ENCODE measurements around the gene TBL1X.

The TBL1X gene

DNA sequence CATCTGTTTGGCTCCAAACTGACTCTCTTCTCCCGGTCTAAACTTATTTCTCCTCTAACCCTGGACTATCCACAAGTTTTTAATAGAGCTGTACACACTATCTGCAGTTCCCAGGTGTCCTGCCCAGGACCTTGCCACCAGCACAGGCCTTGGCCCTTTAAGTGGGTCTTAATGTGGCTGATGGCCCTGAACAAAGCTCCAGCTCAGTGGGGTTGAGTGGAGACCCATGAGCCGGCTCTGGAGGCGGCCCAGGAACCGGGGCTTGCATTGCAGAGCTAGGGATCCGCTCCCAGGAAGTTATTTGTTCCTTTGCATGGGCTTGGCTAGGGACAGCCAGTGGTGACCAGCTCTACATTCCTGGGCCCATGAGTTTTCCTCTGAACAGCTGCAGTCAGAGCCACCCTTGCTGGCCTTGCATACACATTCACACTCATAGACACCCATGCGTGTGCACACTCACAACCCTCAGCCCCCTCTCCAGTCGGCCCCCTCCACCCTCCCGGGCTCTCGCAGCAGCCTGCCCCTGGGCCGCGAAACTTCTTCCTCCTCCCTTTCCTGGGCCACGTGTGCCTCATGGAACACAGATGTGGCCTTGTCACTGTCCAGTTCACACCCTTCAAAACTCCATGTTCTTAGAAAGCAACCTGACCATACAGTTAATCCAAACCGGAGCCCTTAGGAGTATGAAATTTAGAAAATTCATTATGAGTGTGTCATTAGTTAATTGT is 242.6 kb downstream of the TBL1X start:
- DNase-seq (ENCODE audit: low read depth), result no peak

DNA sequence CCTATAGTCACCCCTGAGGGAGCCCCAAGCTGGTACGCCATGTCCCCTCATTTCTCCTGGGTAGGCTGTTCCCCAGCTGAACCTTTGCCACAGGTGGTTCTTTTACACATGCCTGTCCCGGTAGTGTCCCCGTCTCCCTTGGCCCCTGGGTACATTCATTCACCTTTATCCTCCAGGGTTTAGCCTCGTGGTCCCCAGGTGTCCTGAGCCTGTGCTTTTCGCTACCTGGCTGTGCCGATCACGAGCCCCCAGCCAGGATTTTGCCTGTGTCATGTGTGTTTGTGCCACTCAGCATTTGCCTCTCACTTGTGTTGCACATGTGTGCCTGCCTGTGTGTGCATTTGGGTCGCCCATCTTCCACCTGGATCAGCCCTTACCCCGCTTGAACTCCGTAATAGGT is 243.2 kb downstream of the TBL1X start:
- no peak for DNase-seq (ENCODE audit: low read depth)

DNA sequence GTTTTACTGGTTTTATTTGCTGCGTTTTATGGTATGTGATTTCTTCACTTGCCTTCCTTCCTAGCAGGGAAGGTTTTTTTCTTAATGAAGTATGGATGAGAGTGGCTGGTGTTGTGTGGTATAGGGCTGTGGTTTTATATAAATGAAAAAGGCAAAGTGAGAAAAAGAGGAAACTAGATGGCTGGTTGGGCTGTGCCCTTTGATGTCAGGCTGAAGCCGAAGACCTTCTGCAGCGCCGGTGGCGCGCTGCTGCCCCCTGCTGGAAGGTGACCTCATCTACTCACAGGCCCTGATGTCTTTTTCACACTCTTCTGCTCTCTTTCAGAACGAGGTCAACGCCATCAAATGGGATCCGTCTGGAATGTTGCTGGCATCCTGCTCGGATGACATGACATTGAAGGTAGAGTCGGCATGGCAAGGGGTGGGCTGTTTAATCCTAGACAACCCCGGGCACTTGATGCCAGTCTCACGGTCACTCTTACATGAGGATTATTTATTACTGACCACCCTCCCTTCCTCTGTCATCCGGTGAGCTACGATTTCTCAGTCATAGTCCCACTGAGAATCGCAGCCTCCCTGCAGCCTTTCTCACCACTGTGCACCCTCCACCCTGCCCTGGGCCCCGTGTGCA is 244.2 kb downstream of the TBL1X start:
- DNase-seq (ENCODE audit: low read depth), result peak; percentile 67

GRCh38 chrX:9710332-9710731 is 245.5 kb downstream of the TBL1X start:
- DNase-seq (ENCODE audit: low read depth), result no peak

DNA sequence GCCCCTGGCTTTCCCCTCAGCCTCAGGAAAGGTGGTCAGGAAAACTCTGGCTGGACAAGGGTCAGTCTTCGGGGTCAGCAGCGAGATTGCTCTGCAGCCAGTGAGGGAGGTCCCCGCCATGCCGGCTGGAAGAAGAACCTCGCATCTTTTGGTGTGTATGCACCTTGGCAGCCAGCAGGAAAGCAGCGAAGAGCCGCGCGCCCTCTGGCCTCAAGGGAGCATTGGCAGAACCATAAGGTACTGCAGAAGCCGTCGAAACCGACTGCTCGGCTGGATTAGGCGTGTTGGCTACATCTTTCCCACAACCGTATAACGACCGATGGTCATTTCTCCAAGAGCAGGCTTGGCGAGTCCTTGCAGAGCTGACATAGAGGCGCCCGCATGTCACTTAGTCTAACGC is 252.5 kb downstream of the TBL1X start:
- no peak for DNase-seq (ENCODE audit: low read depth)

- DNase-seq (ENCODE audit: low read depth), result no peak
Measured at GRCh38 chrX:9724711-9725110, 259.9 kb downstream of the TBL1X start.

DNA sequence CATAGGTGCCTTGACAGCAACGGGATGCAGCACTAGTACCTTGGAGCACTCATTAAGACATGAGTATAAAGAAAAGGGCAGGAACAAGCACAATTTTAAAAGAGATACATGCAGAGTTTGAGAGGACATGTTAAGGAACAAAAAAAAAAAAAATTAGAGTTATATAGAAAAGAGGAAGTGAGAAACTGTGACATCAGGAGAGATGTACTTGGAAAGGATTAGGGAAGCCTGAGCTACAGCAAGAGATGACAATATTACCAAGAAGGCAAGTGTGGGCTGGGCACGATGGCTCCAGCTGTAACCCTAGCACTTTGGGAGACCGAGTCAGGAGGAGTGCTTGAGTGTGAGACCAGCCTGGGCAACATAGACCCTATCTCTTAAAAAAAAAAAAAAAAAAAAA is 263.4 kb downstream of the TBL1X start:
- no peak for DNase-seq (ENCODE audit: low read depth)

- no peak for DNase-seq (ENCODE audit: low read depth)
Measured at GRCh38 chrX:9729171-9729885, 264.5 kb downstream of the TBL1X start.

GRCh38 chrX:9730078-9730477 is 265.2 kb downstream of the TBL1X start:
- no peak for DNase-seq (ENCODE audit: low read depth)

GRCh38 chrX:9730752-9731151 is 265.9 kb downstream of the TBL1X start:
- DNase-seq (ENCODE audit: low read depth), result no peak

DNA sequence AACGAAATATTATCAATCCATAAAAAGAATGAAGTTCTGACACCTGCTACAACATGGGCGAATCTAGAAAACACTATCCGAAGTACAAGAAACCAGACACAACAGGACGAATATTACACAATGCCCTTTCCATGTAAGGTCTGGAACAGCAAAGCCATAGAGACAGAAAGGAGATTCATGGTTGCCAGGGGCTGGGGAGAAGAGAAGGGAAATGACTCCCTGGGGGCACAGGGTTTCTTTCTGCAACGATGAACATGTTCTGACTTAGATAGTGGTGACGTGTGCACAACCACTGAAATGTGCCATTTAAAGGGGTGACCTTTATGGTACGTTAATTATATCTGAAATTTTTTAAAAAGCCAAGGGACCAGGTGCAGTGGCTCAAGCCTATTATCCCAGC is 272.5 kb downstream of the TBL1X start:
- no peak for DNase-seq (ENCODE audit: low read depth)

- no peak for DNase-seq (ENCODE audit: low read depth)
Measured at GRCh38 chrX:9738151-9738550, 273.3 kb downstream of the TBL1X start.

- DNase-seq (ENCODE audit: low read depth), result no peak
Measured at GRCh38 chrX:9739130-9739529, 274.3 kb downstream of the TBL1X start.

- DNase-seq (ENCODE audit: low read depth), result no peak
Measured at GRCh38 chrX:9745417-9746115, 280.7 kb downstream of the TBL1X start.

DNA sequence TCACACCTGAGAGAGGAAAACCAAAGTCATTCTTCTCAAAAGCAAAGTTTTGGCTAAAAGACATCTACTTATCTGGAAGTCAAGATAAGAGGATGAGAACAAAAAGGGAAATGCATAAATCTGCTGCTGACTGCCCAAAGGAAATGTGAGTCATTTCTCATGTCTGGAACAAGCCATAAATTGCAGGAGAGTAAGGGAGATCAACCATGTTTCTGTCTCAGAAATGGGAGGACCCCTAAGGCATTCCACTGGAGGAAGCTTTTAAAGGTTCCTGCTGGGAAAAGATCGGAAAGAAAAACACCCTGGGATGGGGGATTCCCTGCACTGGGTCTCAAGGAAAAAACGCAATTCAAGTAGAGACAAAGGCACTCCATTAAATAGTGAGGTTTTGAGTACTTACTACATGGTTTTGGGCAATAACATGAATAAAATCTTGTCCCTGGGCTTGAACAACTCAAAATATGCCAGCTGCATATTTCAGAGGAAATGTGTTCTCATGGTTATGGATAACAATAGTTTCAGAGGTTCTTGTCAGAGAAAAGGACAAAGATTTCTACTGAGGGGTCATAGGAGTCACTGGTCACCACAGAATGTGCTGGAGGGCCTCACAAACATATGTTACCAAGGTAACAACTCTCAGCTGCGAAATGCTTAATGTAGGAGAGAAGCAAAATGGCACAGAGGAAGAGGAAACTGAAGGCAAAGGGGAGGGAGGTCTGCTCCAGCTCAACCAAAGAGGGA is 281.5 kb downstream of the TBL1X start:
- DNase-seq (ENCODE audit: low read depth), result no peak

DNA sequence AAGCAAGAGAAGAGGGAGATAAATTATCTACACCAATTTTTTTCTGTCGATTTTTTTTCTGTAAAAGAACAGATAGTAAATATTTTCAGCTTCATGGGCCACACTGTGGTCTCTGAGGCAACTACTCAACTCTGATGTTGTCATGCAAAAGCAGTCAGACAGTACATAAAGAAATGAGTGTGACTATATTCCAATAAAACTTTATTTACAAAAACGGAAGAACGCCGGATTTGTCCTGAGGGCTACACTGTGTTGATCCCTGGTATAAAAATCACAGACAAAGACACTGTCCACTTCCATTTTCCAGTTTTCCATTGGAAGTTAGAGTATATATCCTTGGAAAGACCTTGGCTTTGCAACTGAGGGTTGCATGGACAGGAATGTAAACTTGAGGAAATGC is 282.8 kb downstream of the TBL1X start:
- no peak for DNase-seq (ENCODE audit: low read depth)

DNA sequence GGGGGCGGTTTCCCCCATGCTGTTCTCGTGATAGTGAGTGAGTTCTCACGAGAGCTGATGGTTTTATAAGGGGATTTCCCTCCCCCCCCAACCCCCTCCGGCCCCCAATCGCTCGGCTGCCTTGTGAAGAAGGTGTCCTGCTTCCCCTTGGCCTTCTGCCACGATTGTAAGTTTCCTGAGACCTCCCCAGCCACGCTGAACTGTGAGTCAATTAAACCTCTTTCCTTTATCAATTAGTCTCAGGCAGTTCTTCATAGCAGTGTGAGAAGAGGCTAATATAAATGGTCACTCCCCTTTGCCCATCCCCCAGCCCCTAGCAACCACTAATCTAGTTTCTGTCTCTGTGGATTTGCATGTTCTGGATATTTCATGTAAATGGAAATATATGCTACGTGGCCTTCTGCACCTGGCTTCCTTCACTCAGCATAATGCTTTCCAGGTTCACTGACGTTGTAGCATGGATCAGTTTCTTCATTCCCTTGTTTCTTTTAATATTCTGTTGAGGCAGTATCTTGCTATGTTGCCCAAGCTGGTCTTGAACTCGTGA is 284.4 kb downstream of the TBL1X start:
- DNase-seq (ENCODE audit: low read depth), result no peak

DNA sequence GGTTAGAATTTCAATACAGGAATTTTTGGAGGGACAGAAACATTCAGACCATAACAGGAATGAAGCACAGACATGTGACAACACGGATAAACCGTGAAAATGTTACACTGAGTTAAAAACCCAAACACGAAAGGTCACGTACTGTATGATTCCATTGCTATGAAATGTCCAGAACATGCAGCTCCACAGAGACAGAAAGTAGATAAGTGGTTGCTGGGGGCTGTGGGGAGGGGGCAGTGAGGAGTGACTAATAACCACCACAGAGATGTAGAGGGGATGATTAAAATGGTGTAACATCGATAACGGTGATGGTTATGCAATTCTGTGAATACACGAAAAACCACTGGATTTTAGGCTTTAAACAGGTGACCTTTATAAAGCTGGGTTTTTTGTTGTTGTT is 292.5 kb downstream of the TBL1X start:
- DNase-seq (ENCODE audit: low read depth), result no peak

- no peak for DNase-seq (ENCODE audit: low read depth)
Measured at GRCh38 chrX:9758021-9758638, 293.3 kb downstream of the TBL1X start.

GRCh38 chrX:9759337-9759736 is 294.5 kb downstream of the TBL1X start:
- DNase-seq (ENCODE audit: low read depth), result no peak

- no peak for DNase-seq (ENCODE audit: low read depth)
Measured at GRCh38 chrX:9765072-9765736, 300.3 kb downstream of the TBL1X start.
